Central memory CD4-positive, alpha-beta T cell (primary cell): ENCODE results near the gene CENPK.
"Not testable (repeated sequence)": the region's sequence is repeated elsewhere in the genome, so short reads cannot be mapped to it uniquely, and the experiment has no call there.

Source experiments
- DNase-seq: peaks from one replicate; pipeline ENCODE4 v3.0.0; 2022

The CENPK gene

DNA sequence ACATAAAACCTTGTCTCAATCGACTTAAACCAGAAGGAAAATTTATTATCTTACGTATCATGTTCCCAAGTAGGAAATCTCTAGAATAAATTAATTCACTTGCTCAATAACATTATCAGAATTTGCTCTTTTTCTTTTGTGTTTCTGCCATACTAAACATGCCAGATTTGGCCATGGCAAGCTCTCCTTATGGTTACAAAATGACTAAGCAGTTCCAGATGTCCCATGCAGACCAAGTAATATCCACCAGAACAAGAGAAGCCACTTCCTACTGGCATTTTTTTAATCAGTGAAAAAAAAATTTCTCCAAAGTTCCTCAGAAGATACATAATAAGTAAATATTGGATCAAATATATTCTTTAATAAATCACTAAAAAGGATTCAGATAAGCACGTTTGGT, 56.0 kb downstream of the CENPK start:
- DNase-seq, result no peak

DNA sequence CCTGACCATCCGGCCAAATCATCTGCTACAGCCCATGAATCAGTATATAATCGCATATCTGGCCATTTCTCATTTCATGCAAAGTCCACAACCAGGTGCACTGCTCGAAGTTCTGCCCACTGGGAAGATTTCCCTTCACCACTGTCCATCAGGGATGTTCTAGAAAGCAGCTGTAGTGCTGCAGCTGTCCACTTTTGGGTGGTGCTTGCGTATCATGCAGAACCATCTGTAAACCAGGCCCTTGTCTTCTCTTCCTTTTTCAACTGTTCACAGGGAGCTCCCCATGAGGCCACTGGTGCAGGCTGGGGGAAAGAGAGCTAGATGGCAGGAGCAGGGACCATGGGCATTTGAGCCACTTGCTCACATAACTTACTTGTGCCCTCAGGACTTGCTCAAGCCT, 73.8 kb downstream of the CENPK start:
- no peak for DNase-seq

DNA sequence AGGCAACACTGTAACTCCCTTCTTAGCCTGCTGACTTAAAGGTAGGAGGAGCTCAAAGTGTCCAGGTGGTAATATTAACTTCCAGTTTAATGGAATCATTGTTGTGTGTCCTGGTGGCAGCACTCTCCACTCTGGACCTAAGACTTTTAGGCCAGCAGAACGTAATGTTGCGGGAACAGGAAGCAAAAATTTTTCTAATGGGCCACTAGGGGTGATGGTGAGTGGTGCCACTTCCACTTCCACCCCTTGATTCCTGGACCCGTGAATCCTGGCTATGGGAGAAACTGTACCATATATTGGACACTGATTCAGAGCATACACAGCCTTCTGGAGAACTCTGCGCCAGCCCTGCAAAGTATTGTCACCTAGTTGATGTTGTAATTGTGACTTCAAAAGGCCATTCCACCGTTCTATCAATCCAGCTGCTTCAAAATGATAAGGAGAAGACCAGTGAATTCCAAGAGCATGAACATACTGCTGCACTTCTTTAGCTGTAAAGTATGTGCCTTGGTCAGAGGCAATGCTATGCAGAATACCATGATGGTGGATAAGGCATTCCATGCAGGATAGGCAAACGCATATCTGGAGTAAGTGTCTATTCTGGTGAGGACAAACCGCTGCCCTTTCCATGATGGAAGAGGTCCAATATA, 74.8 kb downstream of the CENPK start:
- DNase-seq, result not testable (repeated sequence)

DNA sequence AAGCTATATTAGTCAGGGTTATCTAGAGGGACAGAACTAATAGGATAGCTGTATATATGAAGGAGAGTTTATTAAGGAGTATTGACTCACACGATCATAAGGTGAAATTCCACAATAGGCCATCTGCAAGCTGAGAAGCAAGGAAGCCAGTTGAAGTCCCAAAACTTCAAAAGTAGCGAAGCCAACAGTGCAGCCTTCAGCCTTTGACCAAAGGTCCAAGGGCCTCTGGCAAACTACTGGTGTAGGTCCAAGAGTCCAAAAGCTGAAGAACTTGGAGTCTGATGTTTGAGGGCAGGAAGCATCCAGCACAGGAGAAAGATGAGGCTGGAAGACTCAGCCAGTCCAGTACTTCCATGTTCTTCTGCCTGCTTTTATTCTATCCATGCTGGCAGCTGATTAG, 76.2 kb downstream of the CENPK start:
- not testable (repeated sequence) for DNase-seq

DNA sequence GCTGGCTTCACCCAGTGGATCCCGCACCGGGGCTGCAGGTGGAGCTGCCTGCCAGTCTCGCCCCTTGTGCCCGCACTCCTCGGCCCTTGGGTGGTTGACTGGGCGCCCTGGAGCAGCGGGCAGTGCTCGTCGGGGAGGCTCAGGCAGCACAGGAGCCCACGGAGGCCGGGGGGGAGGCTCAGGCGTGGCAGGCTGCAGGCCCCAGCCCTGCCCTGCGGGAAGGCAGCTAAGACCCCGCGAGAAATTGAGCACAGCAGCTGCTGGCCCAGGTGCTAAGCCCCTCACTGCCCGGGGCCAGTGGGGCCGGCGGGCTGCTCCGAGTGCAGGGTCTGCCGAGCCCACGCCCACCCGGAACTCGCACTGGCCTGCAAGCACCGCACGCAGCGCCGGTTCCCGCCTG, 77.6 kb downstream of the CENPK start:
- no peak for DNase-seq

DNA sequence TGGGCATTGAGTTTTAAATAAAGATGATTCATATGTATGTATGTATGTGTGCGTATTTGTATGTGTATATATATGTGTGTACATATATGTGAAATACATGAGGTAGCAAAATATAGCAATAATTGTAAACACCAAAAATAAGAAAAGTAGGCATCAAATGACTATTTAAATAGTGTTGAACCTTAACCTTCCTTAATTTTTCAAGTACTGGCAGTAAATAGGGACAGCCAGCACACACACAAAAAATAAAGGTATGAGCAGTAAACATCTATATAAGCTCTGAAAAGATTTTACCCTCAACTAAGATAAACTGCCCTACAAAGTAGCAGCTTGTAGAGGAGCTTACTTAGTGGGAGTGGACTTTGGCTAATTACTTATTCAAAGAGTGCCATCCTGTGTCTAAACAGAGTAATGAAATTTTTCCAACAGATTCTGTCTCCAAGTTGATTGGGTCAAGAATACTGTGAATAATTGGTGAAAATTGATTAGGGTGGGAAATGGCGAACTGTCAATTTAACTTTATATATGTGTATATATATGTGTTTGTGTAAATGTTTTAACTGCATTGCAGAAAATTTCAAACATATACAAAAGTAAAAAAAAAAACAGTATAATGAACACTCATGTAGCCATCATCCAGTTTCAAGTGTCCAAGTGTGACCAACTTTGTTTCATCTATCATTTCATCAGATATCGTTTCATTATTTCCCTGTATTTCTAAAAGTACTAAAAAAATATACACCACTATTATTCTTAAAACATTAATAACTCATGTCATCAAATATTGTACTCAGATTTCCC, 79.2 kb downstream of the CENPK start:
- DNase-seq, result peak; percentile 21

DNA sequence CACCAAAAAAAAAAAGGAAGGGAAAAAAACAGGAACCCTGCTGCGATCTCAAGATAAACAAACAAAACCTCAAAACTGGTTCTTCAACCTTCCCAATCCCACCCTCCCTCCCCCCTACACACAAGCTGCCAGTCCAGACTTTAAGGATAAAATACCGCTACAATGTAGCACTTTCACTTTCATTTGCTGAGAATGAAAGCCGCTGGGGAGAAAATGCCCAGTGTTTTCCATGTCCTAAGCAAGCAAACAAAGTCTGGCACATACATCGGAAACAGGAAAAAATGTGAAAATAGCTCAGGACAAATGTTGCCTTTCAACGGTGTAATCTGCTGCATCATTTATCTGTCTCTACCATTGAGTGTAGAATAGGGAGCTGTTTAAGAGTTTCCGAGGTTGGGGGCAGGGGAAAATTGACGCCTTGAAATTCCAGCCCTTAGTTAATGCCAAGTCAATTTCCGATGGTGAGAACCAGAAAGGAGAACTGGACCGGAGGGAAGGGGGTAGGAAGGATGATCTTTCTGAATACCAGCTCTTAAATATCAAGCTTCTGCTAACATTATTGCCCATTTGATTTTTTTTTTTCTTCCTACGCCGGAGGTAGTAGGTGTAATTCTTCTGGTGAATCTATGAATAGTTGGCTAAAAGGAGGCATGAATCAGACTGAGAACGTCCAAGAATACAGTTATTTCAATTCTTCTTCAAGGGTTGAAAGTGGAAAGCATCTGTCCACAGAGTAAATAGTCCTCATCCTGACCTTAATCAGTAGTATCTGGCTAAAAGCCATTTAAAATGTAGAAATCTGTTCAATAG, 80.0 kb downstream of the CENPK start:
- peak; percentile 25 for DNase-seq

DNA sequence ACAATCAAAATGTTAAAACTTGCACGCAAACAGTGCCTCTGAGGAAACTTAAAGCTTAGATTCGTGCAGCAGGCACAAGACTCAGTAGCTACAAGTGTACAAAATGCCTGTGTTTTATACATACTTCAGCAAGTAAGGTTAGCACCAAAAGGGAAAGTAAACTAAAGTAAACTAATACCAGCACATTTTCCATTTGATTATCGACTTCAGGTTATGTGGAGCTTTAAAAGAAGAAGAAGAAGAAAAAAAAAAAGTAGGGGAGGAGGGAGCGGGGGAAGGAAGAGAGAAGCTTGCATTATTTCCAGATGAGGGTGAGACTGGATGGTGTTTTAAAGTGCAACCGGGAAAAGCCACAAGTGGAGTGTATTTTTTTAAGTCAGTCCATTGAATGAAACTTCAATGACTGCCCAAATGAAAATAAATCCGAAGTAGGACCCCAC, 80.7 kb downstream of the CENPK start:
- DNase-seq, result peak; percentile 9

DNA sequence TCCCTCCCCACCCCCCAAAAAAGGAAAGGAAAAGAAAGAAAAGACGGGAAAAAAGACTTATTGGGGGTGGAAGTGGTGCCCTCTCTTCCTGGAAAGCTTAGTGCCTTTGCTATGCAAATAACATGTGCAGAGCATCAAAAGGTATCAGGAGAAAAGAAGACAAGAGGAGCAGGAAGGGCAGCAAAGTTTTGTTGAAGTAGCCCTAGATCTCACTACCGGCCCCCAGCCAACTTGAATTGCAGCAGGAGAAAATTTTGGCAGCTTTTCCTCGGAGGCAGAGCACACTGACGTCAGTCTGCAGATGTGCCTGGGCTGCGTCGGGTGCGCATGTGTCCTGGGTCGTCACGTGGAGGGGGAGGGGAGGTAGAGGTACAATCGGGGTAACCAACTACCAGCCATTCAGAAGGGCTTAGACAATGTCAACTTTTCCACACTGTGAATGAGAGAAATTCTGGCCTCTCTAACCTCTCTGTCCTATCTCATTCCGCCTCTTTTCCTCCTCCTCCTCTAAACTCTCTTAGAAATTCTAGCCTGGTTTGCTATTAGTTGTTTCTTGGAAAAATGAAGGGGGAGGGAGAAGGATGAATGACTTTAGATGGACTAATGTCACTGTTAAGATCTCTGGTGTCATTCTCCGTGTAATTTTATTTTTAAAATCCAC, 81.2 kb downstream of the CENPK start, which contains the start of gene ADAMTS6:
Gene ADAMTS6 (minus strand): TSS at position 286 of the 661 bp plus-strand sequence. CDS start 8,247 bp downstream, outside the sequence.
- peak; percentile 66 for DNase-seq

DNA sequence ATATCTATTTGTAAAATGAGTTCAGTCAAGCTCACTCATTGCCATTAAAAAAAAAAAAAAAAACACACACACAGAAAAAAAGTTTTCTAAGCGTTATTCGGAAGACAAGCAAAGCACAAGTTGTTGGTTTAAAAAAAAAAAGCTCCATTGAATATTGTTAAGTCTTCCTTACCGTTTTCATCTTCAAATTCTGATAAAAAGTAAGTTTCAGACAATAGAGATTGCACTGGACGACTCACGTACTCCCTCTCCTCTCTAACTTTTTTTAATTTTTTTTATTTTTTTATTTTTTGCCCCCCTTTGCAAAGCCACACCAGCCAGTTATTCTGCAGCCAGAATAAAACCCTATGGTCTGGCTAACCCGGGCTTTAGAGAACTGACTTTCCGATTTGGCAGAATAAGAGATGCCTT, 81.8 kb downstream of the CENPK start:
- no peak for DNase-seq

DNA sequence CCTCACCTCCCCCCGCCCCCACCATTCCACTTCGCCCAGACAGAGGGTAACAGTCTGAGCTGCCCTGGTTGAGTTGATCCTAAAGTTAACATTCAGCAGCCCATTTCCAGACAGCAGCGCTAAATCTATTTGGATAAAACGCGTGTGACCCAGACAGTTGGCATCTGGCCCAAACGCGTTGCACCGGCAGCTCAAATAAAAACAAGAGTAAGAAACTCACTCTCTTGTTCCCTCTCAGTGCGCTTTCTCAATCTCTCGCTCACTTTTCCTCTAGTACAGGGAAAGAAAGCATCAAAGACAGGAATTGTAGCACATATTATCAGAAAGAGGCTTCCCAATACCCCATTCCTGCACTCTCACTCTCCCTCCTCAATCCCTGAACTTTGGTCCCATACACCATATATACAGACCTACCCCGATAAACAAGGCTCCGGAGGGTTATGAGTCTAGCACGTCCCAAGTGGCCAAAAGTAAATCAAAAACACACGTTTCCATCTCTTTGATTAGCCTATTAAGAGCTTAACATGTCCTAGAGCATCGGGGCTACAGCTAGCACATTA, 82.6 kb downstream of the CENPK start:
- DNase-seq, result peak; percentile 25

DNA sequence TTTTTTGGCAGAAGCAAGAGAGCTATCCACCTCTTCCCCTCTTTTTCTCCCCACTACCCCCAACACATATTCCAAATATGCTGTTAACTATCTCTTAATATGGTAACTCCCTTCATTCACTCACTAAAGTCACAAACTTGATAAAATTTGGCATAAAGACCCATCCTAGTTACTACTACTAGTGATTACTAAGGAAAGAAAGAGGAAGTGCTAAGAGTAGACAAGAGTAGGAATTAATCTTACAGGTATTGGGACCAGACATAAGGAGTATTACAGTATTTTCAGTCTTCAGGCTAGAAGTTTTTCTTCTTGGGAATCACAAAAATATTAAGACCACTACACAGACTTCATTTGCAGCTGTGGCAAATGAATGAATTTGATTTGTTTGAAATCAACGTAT, 83.4 kb downstream of the CENPK start:
- no peak for DNase-seq

DNA sequence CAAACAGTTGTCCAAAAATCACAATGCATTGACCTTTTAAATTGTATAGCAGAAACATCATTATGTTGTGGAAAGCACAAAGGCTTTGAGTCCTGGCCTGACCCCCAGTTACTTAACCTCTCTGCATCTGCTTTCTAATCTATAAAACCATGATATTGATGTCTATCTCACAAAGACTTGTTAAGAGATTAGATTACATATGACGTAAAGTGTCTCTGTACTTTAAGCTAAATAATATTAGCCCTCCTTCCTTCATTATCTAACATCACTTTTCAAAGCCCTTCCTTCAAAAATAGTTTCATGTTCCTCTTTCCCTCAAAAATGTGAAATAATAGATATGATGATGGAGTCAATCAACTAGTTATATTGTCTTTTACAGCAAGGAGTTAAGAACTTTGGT, 84.6 kb downstream of the CENPK start:
- no peak for DNase-seq

DNA sequence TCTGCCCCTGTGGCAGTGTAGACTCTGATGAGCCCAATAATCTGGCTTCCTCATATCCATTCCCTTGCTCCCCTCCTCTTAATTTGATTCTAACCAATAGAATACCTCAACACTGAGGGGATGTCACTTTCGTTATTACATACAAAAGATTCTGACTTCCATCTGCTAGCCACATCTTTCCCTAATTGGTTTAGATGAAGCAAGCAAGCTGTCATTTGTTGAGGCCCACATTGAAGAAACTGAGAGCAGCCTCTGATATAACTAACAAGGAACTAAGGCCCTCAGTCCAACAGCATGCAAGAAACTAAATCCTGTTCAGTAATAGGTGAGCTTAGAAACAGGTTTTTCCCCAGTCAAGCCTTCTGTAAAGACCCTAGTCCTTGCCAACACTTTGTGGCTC, 87.1 kb downstream of the CENPK start:
- no peak for DNase-seq

DNA sequence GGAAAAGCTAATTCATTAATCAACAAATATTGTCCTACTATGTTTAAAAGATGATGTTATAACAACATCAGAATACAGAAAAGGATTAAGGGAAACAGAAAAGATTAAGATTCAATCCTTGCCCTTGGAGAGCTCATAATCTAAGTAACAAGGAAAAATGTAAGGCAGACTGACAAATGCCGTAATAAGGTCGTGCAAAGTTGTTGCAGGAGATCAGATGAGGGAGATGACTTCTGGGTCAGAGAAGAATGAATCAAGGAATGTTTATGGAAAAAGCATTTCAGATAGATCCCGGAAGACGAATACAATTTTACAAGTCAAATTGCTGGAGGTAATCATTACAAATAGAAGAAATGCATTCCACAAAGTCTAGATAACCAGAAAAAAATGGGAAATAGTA, 87.6 kb downstream of the CENPK start:
- no peak for DNase-seq

DNA sequence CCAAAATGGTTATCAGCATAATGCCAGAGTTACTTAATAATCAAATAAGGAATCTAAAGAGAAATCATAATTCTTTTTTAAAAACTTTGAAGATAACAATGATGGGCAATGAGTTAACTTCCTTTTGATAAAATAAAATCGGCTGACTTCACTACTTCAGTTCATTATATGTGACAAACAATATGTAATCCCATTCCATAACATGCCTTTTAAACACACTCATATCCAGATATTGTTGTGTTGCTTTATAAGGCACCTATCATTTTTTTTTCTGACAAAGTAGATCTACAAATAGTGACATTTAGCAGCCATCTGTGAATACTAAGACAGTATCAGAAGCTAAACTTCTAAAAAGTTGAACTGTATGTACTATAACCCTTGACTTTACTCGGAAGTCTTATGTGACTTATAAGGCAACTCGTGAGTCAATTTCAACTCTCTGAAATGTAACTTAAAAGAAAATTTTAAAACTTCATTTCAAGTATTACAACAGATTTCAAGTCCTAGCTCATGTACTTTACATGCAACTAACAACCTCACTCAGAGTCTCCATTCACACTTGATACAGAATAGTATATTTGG, 88.7 kb downstream of the CENPK start:
- no peak for DNase-seq

DNA sequence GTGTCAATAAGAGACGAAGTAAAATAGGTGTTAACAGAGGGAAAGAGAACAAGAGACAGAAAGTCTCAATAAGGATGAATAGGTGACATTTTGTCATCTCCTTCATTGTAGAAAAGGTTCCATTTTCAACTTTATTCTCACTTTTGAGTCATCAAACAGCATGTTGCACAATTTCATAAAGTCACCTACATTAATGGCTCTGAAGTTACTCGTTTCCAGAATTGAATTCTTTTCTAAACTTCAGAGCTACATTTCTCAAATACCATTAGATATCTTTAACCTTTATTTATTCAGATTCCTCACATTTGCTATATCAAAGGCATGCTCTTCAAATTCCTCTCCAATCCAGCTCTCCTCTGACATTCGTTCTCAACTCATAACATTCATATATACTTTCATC, 94.3 kb downstream of the CENPK start:
- no peak for DNase-seq
